ENCODE measurements around the gene CCDC160. TPM values are rescaled to one million over a fixed set of nuclear protein-coding genes. Genes with fewer than 3 reads are reported as not detected.
A peak's percentile ranks its signal among the peaks of the same experiment; 100 is the strongest.

Gene CCDC160
- not detected for total RNA-seq (2021; fragmentation: NEBNext Ultra II Directional; extraction: Animal tissue kit (Norgen Biotek cat#: 25700))
- long read RNA-seq: 0 reads

- no peaks in the 10 kb centered on the region for H3K4me1 Mint-ChIP-seq (ENCODE audit: low read depth)
- H3K27me3 Mint-ChIP-seq (ENCODE audit: insufficient read depth): peaks cover 3% of the 10 kb centered on the region; the same call in 1 of the 2 replicates
- no peak for TF ChIP-seq CTCF (IDR thresholded peaks at IDR 0.05)
- H3K9me3 Mint-ChIP-seq: no peaks in the 10 kb centered on the region
- DNase-seq: no peak
- no peak within 1 kb of the TSS for H3K27ac Mint-ChIP-seq
- H3K4me3 Mint-ChIP-seq: peak within 1 kb of the TSS; percentile 57; the same call in 1 of the 2 replicates
- no peaks in the 10 kb centered on the region for H3K36me3 Mint-ChIP-seq (ENCODE audit: low read depth)
These were observed at the start of gene CCDC160 for GRCh38 chrX:134236626-134237614. Gene CCDC160, plus strand, starts transcription at chrX:134237182. Its CDS starts 7,619 bp downstream, at chrX:134244801.

DNA sequence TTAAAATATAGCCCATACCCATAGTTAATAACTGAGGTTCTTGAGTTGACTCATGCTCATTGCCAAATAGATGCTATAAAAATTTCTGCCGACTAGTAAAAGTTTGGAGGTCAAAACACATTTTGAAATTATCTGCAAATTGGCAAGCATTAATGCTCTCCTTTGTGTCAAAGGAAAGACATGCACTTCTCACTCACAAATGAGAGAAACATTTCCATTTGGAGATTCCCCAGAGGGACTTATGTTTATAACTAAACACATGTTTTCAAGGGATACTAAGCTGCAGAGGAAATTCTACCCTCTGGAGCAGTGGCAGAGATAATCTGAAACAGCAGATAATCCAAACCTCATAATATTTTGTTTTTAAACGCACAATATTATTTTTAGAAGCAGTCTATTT, 45.7 kb upstream of the CCDC160 start:
- no peak for TF ChIP-seq CTCF (IDR thresholded peaks at IDR 0.05)
- Mint-ChIP-seq H3K4me3 (no peak overlapping the region), H3K27ac (no peak overlapping the region), H3K9me3 (no peaks in the 10 kb centered on the region), H3K4me1 (ENCODE audit: low read depth) (no peaks in the 10 kb centered on the region), H3K36me3 (ENCODE audit: low read depth) (no peaks in the 10 kb centered on the region), H3K27me3 (ENCODE audit: insufficient read depth) (no peaks in the 10 kb centered on the region)
- DNase-seq: no peak

GRCh38 chrX:134194915-134195314, 42.1 kb upstream of the CCDC160 start:
- no peaks in the 10 kb centered on the region for H3K36me3 Mint-ChIP-seq (ENCODE audit: low read depth)

GRCh38 chrX:134202561-134202960, 34.4 kb upstream of the CCDC160 start:
- TF ChIP-seq CTCF (IDR thresholded peaks at IDR 0.05): no peak
- no peaks in the 10 kb centered on the region for H3K4me1 Mint-ChIP-seq (ENCODE audit: low read depth)
- DNase-seq: no peak
- no peaks in the 10 kb centered on the region for H3K36me3 Mint-ChIP-seq (ENCODE audit: low read depth)
- no peak overlapping the region for H3K27ac Mint-ChIP-seq
- no peak overlapping the region for H3K4me3 Mint-ChIP-seq
- no peaks in the 10 kb centered on the region for H3K27me3 Mint-ChIP-seq (ENCODE audit: insufficient read depth)
- H3K9me3 Mint-ChIP-seq: no peaks in the 10 kb centered on the region; the same call in 1 of the 2 replicates

More at GRCh38 chrX:134194915-134195314, 42.1 kb upstream of the CCDC160 start:
- TF ChIP-seq CTCF (IDR thresholded peaks at IDR 0.05): no peak
- H3K9me3 Mint-ChIP-seq: no peaks in the 10 kb centered on the region; the same call in 1 of the 2 replicates
- H3K4me3 Mint-ChIP-seq: no peak overlapping the region
- H3K27me3 Mint-ChIP-seq (ENCODE audit: insufficient read depth): no peaks in the 10 kb centered on the region
- no peak overlapping the region for H3K27ac Mint-ChIP-seq
- no peak for DNase-seq
- H3K4me1 Mint-ChIP-seq (ENCODE audit: low read depth): no peaks in the 10 kb centered on the region

- no peak overlapping the region for H3K4me3 Mint-ChIP-seq
- no peak overlapping the region for H3K27ac Mint-ChIP-seq
- no peaks in the 10 kb centered on the region for H3K9me3 Mint-ChIP-seq
- H3K36me3 Mint-ChIP-seq (ENCODE audit: low read depth): no peaks in the 10 kb centered on the region
- no peaks in the 10 kb centered on the region for H3K4me1 Mint-ChIP-seq (ENCODE audit: low read depth)
- no peak for DNase-seq
- no peaks in the 10 kb centered on the region for H3K27me3 Mint-ChIP-seq (ENCODE audit: insufficient read depth)
- no peak for TF ChIP-seq CTCF (IDR thresholded peaks at IDR 0.05)
These were observed 30.8 kb upstream of the CCDC160 start for GRCh38 chrX:134206221-134206620.

All from HFFc6 (cell line).